Sigmoid colon (tissue), 7 donors: ENCODE measurements around the gene SLC8A3. TPM values are rescaled to one million over a fixed set of nuclear protein-coding genes. Genes with fewer than 3 reads are reported as not detected.

Experiments used
- DNase-seq: peaks from one replicate; pipeline ENCODE4 v3.0.0-alpha.2; 2019
- H3K27ac ChIP-seq, 4 donors: fragments of 200-600 bp; sonication (generic); one replicate each; pipeline ENCODE4 v1.5.1; 2016 to 2019; ENCODE audit warnings: mild to moderate bottlenecking in 1 of 4
- H3K27me3 ChIP-seq, 3 donors: fragments of 200-600 bp; sonication (generic); one replicate each; pipeline ENCODE4 v1.5.1; 2019; ENCODE audit warnings: mild to moderate bottlenecking in 1 of 3
- H3K36me3 ChIP-seq, 4 donors: fragments of 200-600 bp; sonication (generic); one replicate each; pipeline ENCODE4 v1.5.1; 2016 to 2019
- H3K4me1 ChIP-seq, 4 donors: fragments of 200-600 bp; sonication (generic); one replicate each; pipeline ENCODE4 v1.5.1; 2017 to 2019
- H3K4me3 ChIP-seq, 4 donors: fragments of 200-600 bp; sonication (generic); one replicate each; pipeline ENCODE4 v1.5.1; 2017 to 2019; ENCODE audit warnings: mild to moderate bottlenecking in 2 of 4, moderate library complexity in 1 of 4
- H3K9me3 ChIP-seq, 4 donors: fragments of 200-600 bp in 3 of 4; sonication (generic) in 3 of 4; one replicate each; pipeline versions ENCODE4 v1.5.1 to v1.6.1; 2013 to 2019
- CTCF ChIP-seq, 4 experiments: fragments of 450-650 bp in 3 of 4; fragments of 200-600 bp in 1 of 4; IDR thresholded peaks; one replicate each; pipeline ENCODE4 v1.5.1; 2016 to 2019; ENCODE audit warnings: antibody characterized with exemption in 4 of 4, mild to moderate bottlenecking in 3 of 4, moderate library complexity in 2 of 4
- EP300 ChIP-seq, 4 donors: sonication (generic); formaldehyde crosslinking; IDR thresholded peaks; one replicate each; pipeline ENCODE4 v1.6.1; 2017; ENCODE audit warnings: antibody characterized with exemption in 4 of 4
- POLR2A ChIP-seq, 2 donors: fragments of 450-650 bp; IDR thresholded peaks; one replicate each; pipeline ENCODE4 v1.6.1; 2016; ENCODE audit warnings: antibody characterized with exemption in 2 of 2, mild to moderate bottlenecking in 2 of 2, moderate library complexity in 2 of 2
- POLR2AphosphoS5 ChIP-seq, 4 donors: sonication (generic); formaldehyde crosslinking; IDR thresholded peaks; one replicate each; pipeline ENCODE4 v1.6.1; 2017; ENCODE audit warnings: antibody characterized with exemption in 4 of 4
- WGBS, 2 donors: extraction: QIAGEN DNeasy Blood & Tissue Kit; methylation state at CpG; one replicate each; pipeline ENCODE4 v1.1.7; 2013; 5-methylcytosine and 5-hydroxymethylcytosine counted together
- intact Hi-C: fragments of 100-400 bp; cut with DNase I; formaldehyde crosslinking; loops from one replicate; pipeline ENCODE4 v1.15.1; 2023
- polyA plus RNA-seq, 3 donors: library from polyadenylated mRNA; stranded (reverse); fragments of 200-250 nt; gene quantifications; one replicate each; pipeline ENCODE4 v1.2.3, GENCODE V29; 2013
- total RNA-seq, 4 donors: library from RNA; depleted of rRNA; stranded (reverse); fragments of >200 nt; gene quantifications; one replicate each; pipeline ENCODE4 v1.1.0, GENCODE V29; 2016
- donor health status: healthy with polysubstance abuse.
- donor health status: Bipolar disorder and iron deficiency.
- donor health status: healthy.

The SLC8A3 gene
- total and polyA plus RNA-seq, 7 donors, result 0.17 to 0.82 (median 0.31) TPM; not detected in 3

GRCh38 chr14:70114621-70115156 lies 74.1 kb downstream of the SLC8A3 start:
- no peak for DNase-seq
- H3K4me3 ChIP-seq, result no peak overlapping the region
- TF ChIP-seq POLR2AphosphoS5 (IDR thresholded peaks at IDR 0.05) (no peak), POLR2A (IDR thresholded peaks at IDR 0.05) (no peak), CTCF (IDR thresholded peaks at IDR 0.05) (no peak), EP300 (IDR thresholded peaks at IDR 0.05) (no peak)
- intact Hi-C loops, result no loop called here
- H3K4me1 ChIP-seq, result no peaks in the 10 kb centered on the region
- no peak overlapping the region for H3K27ac ChIP-seq
- no peaks in the 10 kb centered on the region for H3K36me3 ChIP-seq
- 71 to 77% methylated on average over 12 of the region's 12 CpGs for WGBS, 2 donors
- no peaks in the 10 kb centered on the region for H3K9me3 ChIP-seq
- H3K27me3 ChIP-seq, result no peaks in the 10 kb centered on the region

- intact Hi-C loops, result no loop called here
- Histone ChIP-seq H3K27ac (no peak overlapping the region), H3K9me3 (no peaks in the 10 kb centered on the region), H3K36me3 (no peaks in the 10 kb centered on the region), H3K4me1 (no peaks in the 10 kb centered on the region), H3K4me3 (no peak overlapping the region), H3K27me3 (no peaks in the 10 kb centered on the region)
- no peak for DNase-seq
- 76 to 93% methylated on average over 2 of the region's 2 CpGs for WGBS, 2 donors
- TF ChIP-seq POLR2A (IDR thresholded peaks at IDR 0.05) (no peak), EP300 (IDR thresholded peaks at IDR 0.05) (no peak), CTCF (IDR thresholded peaks at IDR 0.05) (no peak), POLR2AphosphoS5 (IDR thresholded peaks at IDR 0.05) (no peak)
Observed at GRCh38 chr14:70113211-70113610, 75.5 kb downstream of the SLC8A3 start.

- no peaks in the 10 kb centered on the region for H3K36me3 ChIP-seq
- 50 to 76% methylated on average over 3 of the region's 3 CpGs for WGBS, 2 donors
- DNase-seq, result no peak
- H3K4me1 ChIP-seq, result no peaks in the 10 kb centered on the region
- H3K27ac ChIP-seq, result no peak overlapping the region
- H3K27me3 ChIP-seq, result no peaks in the 10 kb centered on the region
- intact Hi-C loops, result no loop called here
- TF ChIP-seq CTCF (IDR thresholded peaks at IDR 0.05) (no peak), POLR2AphosphoS5 (IDR thresholded peaks at IDR 0.05) (no peak), EP300 (IDR thresholded peaks at IDR 0.05) (no peak), POLR2A (IDR thresholded peaks at IDR 0.05) (no peak)
- H3K9me3 ChIP-seq, result no peaks in the 10 kb centered on the region
- H3K4me3 ChIP-seq, result no peak overlapping the region
Observed at GRCh38 chr14:70108419-70108818, 80.3 kb downstream of the SLC8A3 start.

GRCh38 chr14:70107309-70107708 lies 81.4 kb downstream of the SLC8A3 start:
- H3K27ac ChIP-seq, result no peak overlapping the region
- WGBS, 2 donors, result 82 to 91% methylated on average over 2 of the region's 2 CpGs
- intact Hi-C loops, result no loop called here
- H3K4me3 ChIP-seq, result no peak overlapping the region
- H3K4me1 ChIP-seq, result no peaks in the 10 kb centered on the region
- no peaks in the 10 kb centered on the region for H3K9me3 ChIP-seq
- no peak for TF ChIP-seq POLR2AphosphoS5 (IDR thresholded peaks at IDR 0.05)
- no peak for TF ChIP-seq EP300 (IDR thresholded peaks at IDR 0.05)
- TF ChIP-seq POLR2A (IDR thresholded peaks at IDR 0.05), result no peak
- no peak for TF ChIP-seq CTCF (IDR thresholded peaks at IDR 0.05)
- no peak for DNase-seq
- no peaks in the 10 kb centered on the region for H3K36me3 ChIP-seq
- no peaks in the 10 kb centered on the region for H3K27me3 ChIP-seq

GRCh38 chr14:70100071-70100470 lies 88.7 kb downstream of the SLC8A3 start:
- Histone ChIP-seq H3K9me3 (no peaks in the 10 kb centered on the region), H3K4me1 (peaks cover 0 to 26% (median 13%) of the 10 kb centered on the region in 4 donors), H3K27ac (no peak overlapping the region), H3K4me3 (no peak overlapping the region), H3K36me3 (no peaks in the 10 kb centered on the region), H3K27me3 (no peaks in the 10 kb centered on the region)
- TF ChIP-seq CTCF (IDR thresholded peaks at IDR 0.05), result no peak
- no peak for DNase-seq
- 73 to 85% methylated on average over 3 of the region's 3 CpGs for WGBS, 2 donors
- intact Hi-C loops, result no loop called here
